Measurements from ENCODE around the gene LRMDA.

Gene LRMDA

DNA sequence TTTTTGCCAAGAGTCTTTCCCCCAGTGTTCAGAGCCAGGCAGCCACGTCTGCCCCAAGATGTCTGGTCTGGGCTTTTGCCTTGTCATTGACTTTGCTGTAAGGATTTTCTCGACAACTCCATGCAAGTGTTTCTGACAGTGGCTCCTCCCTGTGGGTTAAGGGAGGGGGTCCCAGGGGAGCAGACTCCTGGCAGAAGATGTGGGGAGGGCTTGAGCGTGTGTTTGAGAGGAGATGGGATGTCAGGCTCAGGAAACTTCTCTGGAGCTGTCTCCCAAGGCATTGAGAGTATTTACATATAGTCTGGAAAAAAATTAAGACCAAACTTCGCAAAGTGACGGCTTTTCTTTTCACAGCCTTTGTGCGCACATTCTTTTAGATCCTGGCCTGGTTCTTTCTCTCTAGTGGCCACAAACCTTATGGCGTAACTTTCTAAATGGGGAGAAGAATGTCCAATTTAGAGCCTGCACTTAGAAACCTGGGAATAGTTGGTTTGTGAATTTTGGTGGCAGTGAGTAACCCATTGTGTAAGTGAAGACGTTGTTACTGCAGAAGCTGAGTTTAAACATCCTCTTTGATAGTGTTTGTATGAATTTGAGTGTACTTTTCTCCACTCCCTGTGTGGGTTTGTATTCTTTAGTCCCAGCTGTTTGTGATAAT lies 201.5 kb downstream of the LRMDA start:
- Histone ChIP-seq H3K4me2 (ENCODE audit: low read length) (no peak overlapping the region), H3K27ac (ENCODE audit: low read length) (no peak overlapping the region), H3K36me3 (replicated peaks; ENCODE audit: low read depth, low read length) (no peaks in the 10 kb centered on the region), H3K4me3 (ENCODE audit: low read length) (no peak overlapping the region), H2AFZ (ENCODE audit: low read depth, low read length) (no peak overlapping the region), H3K9ac (ENCODE audit: low read length) (no peak overlapping the region), H3K4me1 (ENCODE audit: low read length) (no peaks in the 10 kb centered on the region), H3K9me3 (ENCODE audit: insufficient read depth, low read length) (no peaks in the 10 kb centered on the region), H4K20me1 (ENCODE audit: insufficient read depth, low read length) (no peaks in the 10 kb centered on the region), H3K27me3 (ENCODE audit: low read depth, low read length) (no peaks in the 10 kb centered on the region), H3K79me2 (ENCODE audit: low read length) (no peaks in the 10 kb centered on the region)
- TF ChIP-seq, protein P1, sequence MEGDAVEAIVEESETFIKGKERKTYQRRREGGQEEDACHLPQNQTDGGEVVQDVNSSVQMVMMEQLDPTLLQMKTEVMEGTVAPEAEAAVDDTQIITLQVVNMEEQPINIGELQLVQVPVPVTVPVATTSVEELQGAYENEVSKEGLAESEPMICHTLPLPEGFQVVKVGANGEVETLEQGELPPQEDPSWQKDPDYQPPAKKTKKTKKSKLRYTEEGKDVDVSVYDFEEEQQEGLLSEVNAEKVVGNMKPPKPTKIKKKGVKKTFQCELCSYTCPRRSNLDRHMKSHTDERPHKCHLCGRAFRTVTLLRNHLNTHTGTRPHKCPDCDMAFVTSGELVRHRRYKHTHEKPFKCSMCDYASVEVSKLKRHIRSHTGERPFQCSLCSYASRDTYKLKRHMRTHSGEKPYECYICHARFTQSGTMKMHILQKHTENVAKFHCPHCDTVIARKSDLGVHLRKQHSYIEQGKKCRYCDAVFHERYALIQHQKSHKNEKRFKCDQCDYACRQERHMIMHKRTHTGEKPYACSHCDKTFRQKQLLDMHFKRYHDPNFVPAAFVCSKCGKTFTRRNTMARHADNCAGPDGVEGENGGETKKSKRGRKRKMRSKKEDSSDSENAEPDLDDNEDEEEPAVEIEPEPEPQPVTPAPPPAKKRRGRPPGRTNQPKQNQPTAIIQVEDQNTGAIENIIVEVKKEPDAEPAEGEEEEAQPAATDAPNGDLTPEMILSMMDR (IDR thresholded peaks at IDR 0.05; ENCODE audit: low read depth, low read length) = no peak
- no peak for TF ChIP-seq EZH2phosphoT487 (IDR thresholded peaks at IDR 0.05; ENCODE audit: low read depth)

DNA sequence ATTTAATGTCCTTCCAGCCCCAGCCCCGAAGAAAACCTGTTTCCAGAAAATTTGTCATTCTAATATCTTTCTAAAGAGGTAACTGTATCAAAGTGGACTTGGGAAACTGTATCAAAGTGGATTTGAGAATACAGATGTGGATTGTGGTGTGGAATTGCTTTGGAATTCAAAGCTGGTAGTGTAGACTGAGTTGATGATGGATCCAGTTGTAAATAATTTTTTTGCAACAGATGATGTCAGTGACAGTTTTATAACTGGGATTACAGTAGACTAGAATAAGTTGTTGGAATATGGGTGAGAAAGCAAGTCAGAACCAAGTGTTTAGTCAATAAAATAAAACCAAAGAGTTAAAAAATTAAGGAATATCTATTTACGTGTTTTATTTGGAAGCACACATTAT lies 202.1 kb downstream of the LRMDA start:
- no peak overlapping the region for H2AFZ ChIP-seq (ENCODE audit: low read depth, low read length)
- no peaks in the 10 kb centered on the region for H4K20me1 ChIP-seq (ENCODE audit: insufficient read depth, low read length)
- H3K4me2 ChIP-seq (ENCODE audit: low read length) = no peak overlapping the region
- TF ChIP-seq EZH2phosphoT487 (IDR thresholded peaks at IDR 0.05; ENCODE audit: low read depth) = no peak
- TF ChIP-seq, protein P1 (IDR thresholded peaks at IDR 0.05; ENCODE audit: low read depth, low read length) = no peak
- H3K9ac ChIP-seq (ENCODE audit: low read length) = no peak overlapping the region
- H3K27ac ChIP-seq (ENCODE audit: low read length) = no peak overlapping the region
- no peaks in the 10 kb centered on the region for H3K36me3 ChIP-seq (replicated peaks; ENCODE audit: low read depth, low read length)
- no peak overlapping the region for H3K4me3 ChIP-seq (ENCODE audit: low read length)
- H3K9me3 ChIP-seq (ENCODE audit: insufficient read depth, low read length) = no peaks in the 10 kb centered on the region
- no peaks in the 10 kb centered on the region for H3K79me2 ChIP-seq (ENCODE audit: low read length)
- H3K27me3 ChIP-seq (ENCODE audit: low read depth, low read length) = no peaks in the 10 kb centered on the region
- H3K4me1 ChIP-seq (ENCODE audit: low read length) = no peaks in the 10 kb centered on the region

DNA sequence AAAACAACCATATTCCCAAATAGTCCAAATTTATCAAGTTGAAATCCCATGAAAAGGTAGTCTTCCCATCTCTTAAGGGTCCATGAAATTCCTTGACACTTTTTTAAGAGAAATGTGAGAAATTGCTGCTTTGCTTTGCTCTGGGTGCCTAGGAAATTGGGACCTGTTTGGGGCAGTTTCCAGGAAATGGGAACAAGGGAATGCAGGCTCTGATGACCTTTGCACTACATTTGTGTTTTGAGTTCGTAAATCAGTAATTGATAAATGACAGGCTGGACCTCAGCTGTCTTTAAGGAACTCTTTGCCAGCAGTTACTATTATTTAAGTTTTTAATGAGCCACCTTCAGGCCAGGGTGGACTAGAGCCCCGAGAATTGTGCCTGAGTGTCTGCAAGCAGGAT lies 203.5 kb downstream of the LRMDA start:
- H3K4me2 ChIP-seq (ENCODE audit: low read length) = no peak overlapping the region
- no peaks in the 10 kb centered on the region for H4K20me1 ChIP-seq (ENCODE audit: insufficient read depth, low read length)
- H3K27me3 ChIP-seq (ENCODE audit: low read depth, low read length) = no peaks in the 10 kb centered on the region
- no peak overlapping the region for H2AFZ ChIP-seq (ENCODE audit: low read depth, low read length)
- no peaks in the 10 kb centered on the region for H3K79me2 ChIP-seq (ENCODE audit: low read length)
- H3K4me3 ChIP-seq (ENCODE audit: low read length) = no peak overlapping the region
- TF ChIP-seq EZH2phosphoT487 (IDR thresholded peaks at IDR 0.05; ENCODE audit: low read depth) = no peak
- TF ChIP-seq, protein P1 (IDR thresholded peaks at IDR 0.05; ENCODE audit: low read depth, low read length) = no peak
- no peak overlapping the region for H3K27ac ChIP-seq (ENCODE audit: low read length)
- H3K9ac ChIP-seq (ENCODE audit: low read length) = no peak overlapping the region
- H3K36me3 ChIP-seq (replicated peaks; ENCODE audit: low read depth, low read length) = no peaks in the 10 kb centered on the region
- H3K9me3 ChIP-seq (ENCODE audit: insufficient read depth, low read length) = no peaks in the 10 kb centered on the region
- H3K4me1 ChIP-seq (ENCODE audit: low read length) = no peaks in the 10 kb centered on the region

DNA sequence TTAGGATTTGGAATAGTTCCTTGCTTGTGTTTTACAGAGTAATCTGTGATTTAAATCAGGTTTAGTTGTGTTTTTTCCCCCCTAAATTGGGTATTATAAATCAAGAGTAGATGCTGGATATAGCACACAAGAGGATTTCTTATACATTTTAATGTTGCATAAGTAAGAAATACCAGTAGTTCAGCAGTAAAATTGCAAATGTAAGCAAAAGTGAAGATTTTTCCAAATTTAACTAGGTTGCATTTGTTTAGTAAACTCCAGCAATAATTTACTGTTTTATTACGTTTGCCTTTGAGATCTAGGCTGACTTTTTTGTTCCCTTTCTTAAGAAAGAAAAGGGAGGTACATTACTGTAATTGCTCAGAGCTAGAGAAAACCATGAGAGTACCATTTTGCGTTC lies 207.3 kb downstream of the LRMDA start:
- TF ChIP-seq, protein P1 (IDR thresholded peaks at IDR 0.05; ENCODE audit: low read depth, low read length) = no peak
- TF ChIP-seq EZH2phosphoT487 (IDR thresholded peaks at IDR 0.05; ENCODE audit: low read depth) = no peak
- Histone ChIP-seq H3K79me2 (ENCODE audit: low read length) (no peaks in the 10 kb centered on the region), H3K4me2 (ENCODE audit: low read length) (no peak overlapping the region), H3K27ac (ENCODE audit: low read length) (no peak overlapping the region), H3K9ac (ENCODE audit: low read length) (no peak overlapping the region), H3K9me3 (ENCODE audit: insufficient read depth, low read length) (no peaks in the 10 kb centered on the region), H3K4me3 (ENCODE audit: low read length) (no peak overlapping the region), H3K27me3 (ENCODE audit: low read depth, low read length) (no peaks in the 10 kb centered on the region), H4K20me1 (ENCODE audit: insufficient read depth, low read length) (no peaks in the 10 kb centered on the region), H3K4me1 (ENCODE audit: low read length) (no peaks in the 10 kb centered on the region), H3K36me3 (replicated peaks; ENCODE audit: low read depth, low read length) (no peaks in the 10 kb centered on the region), H2AFZ (ENCODE audit: low read depth, low read length) (no peak overlapping the region)

Measured in OCI-LY3 (cell line).